ENCODE data around the gene HCK.

HCK gene

GRCh38 chr20:32109392-32110172 is 57.5 kb downstream of the HCK start, which contains the start of gene TM9SF4 (continued):
- TF ChIP-seq ZNF654 (tag by site-specific recombination; IDR thresholded peaks at IDR 0.05; ENCODE audit: low read depth) (no peak; the same call in 1 of the 2 replicates), ZNF473 (tag by site-specific recombination; IDR thresholded peaks at IDR 0.05) (no peak), ZNF530 (tag by site-specific recombination; IDR thresholded peaks at IDR 0.05; ENCODE audit: low read depth) (no peak), ZFP69B (tag by site-specific recombination; IDR thresholded peaks at IDR 0.05) (peak; percentile 59), PRDM2 (tag by site-specific recombination; IDR thresholded peaks at IDR 0.05; ENCODE audit: borderline replicate concordance) (no peak), HOXD13 (CRISPR knock-in tag; IDR thresholded peaks at IDR 0.05; ENCODE audit: borderline replicate concordance) (no peak), TSHZ1 (tag by site-specific recombination; IDR thresholded peaks at IDR 0.05; ENCODE audit: borderline replicate concordance) (peak; percentile 19; the same call in 1 of the 2 replicates), ZFHX2 (tag by site-specific recombination; conservative IDR thresholded peaks at IDR 0.05) (no peak), ZSCAN30 (tag by site-specific recombination; IDR thresholded peaks at IDR 0.05) (no peak; the same call in 1 of the 2 replicates), ZNF596 (tag by site-specific recombination; IDR thresholded peaks at IDR 0.05) (peak; percentile 14; the same call in 1 of the 2 replicates), PRDM1 (tag by site-specific recombination; IDR thresholded peaks at IDR 0.05) (peak; percentile 73), ZSCAN16 (tag by site-specific recombination; IDR thresholded peaks at IDR 0.05) (peak; percentile 76; the same call in 1 of the 2 replicates), ZNF785 (tag by site-specific recombination; IDR thresholded peaks at IDR 0.05) (no peak), ZEB2 (tag by site-specific recombination; IDR thresholded peaks at IDR 0.05) (peak; percentile 84), ZBTB6 (tag by site-specific recombination; IDR thresholded peaks at IDR 0.05) (peak; percentile 98), ZNF639 (tag by site-specific recombination; IDR thresholded peaks at IDR 0.05) (peak; percentile 95; the same call in 1 of the 2 replicates), ZBTB8A (tag by site-specific recombination; IDR thresholded peaks at IDR 0.05) (peak; percentile 68; the same call in 1 of the 2 replicates), ZNF560 (tag by site-specific recombination; IDR thresholded peaks at IDR 0.05; ENCODE audit: borderline replicate concordance) (no peak), SP3 (tag by site-specific recombination; IDR thresholded peaks at IDR 0.05) (peak; percentile 97), ZNF426 (tag by site-specific recombination; IDR thresholded peaks at IDR 0.05) (no peak), MYNN (tag by site-specific recombination; IDR thresholded peaks at IDR 0.05; ENCODE audit: borderline replicate concordance) (no peak), ZNF704 (tag by site-specific recombination; IDR thresholded peaks at IDR 0.05) (no peak), KLF16 (tag by site-specific recombination; IDR thresholded peaks at IDR 0.05) (peak; percentile 65), ZNF140 (tag by site-specific recombination; IDR thresholded peaks at IDR 0.05) (no peak), ZNF837 (tag by site-specific recombination; IDR thresholded peaks at IDR 0.05) (no peak)

Measured in HEK293 (cell line).